Adrenal gland (tissue), 12 donors: ENCODE measurements around the gene MKRN3. TPM values are rescaled to one million over a fixed set of nuclear protein-coding genes. Genes with fewer than 3 reads are reported as not detected.

Experiments
- DNase-seq, 7 donors: peaks; one replicate each; pipeline ENCODE4 v3.0.0-alpha.2; 2019 to 2020
- H3K27ac ChIP-seq, 5 donors: fragments of 200-600 bp; sonication (generic) in 4 of 5; 1 replicate in 3 of 5; 2 replicates in 2 of 5; pipeline versions ENCODE4 v1.5.1 to v1.8.0; 2016 to 2020; ENCODE audit warnings: mild to moderate bottlenecking in 1 of 5
- H3K27me3 ChIP-seq: fragments of 200-600 bp; 2 replicates; pipeline ENCODE4 v1.8.0; 2021
- H3K36me3 ChIP-seq, 2 donors: fragments of 200-600 bp; replicated peaks in 1 of 2; 1 replicate in 1 of 2; 2 replicates in 1 of 2; pipeline versions ENCODE4 v1.5.1 to v1.8.0; 2018 to 2022
- H3K4me1 ChIP-seq, 2 donors: fragments of 200-600 bp; replicated peaks in 1 of 2; 1 replicate in 1 of 2; 2 replicates in 1 of 2; pipeline versions ENCODE4 v1.5.1 to v1.8.0; 2018 to 2021
- H3K4me3 ChIP-seq, 4 donors: fragments of 200-600 bp; sonication (generic) in 3 of 4; one replicate each; pipeline ENCODE4 v1.5.1; 2016 to 2018
- H3K9me3 ChIP-seq, 3 donors: fragments of 200-600 bp; sonication (generic) in 1 of 3; replicated peaks in 1 of 3; 1 replicate in 2 of 3; 2 replicates in 1 of 3; pipeline versions ENCODE4 v1.5.1 to v1.8.0; 2016 to 2021
- CTCF ChIP-seq, 6 experiments: fragments of 450-650 bp in 4 of 6; fragments of 200-600 bp in 2 of 6; sonication (generic) in 1 of 6; IDR thresholded peaks; 1 replicate in 5 of 6; 2 replicates in 1 of 6; pipeline versions ENCODE4 v1.5.1 to v1.8.0; 2016 to 2021; ENCODE audit warnings: antibody characterized with exemption in 6 of 6, mild to moderate bottlenecking in 2 of 6, moderate library complexity in 1 of 6
- POLR2A ChIP-seq, 2 donors: fragments of 450-650 bp; IDR thresholded peaks; one replicate each; pipeline ENCODE4 v1.6.1; 2017; ENCODE audit warnings: antibody characterized with exemption in 2 of 2, mild to moderate bottlenecking in 2 of 2, moderate library complexity in 1 of 2
- WGBS, 4 donors: extraction: QIAGEN DNeasy Blood & Tissue Kit in 2 of 4; methylation state at CpG; one replicate each; pipeline versions ENCODE4 v1.1.5 to v1.1.7; 2013 to 2017; 5-methylcytosine and 5-hydroxymethylcytosine counted together
- intact Hi-C, 2 donors: fragments of 100-400 bp; cut with DNase I; formaldehyde crosslinking; loops; one replicate each; pipeline versions ENCODE4 v1.14.1 to v1.15.0; 2022 to 2023
- polyA plus RNA-seq, 3 donors: library from polyadenylated mRNA; stranded (reverse); fragments of 200-250 nt in 2 of 3; fragments of 350-450 nt in 1 of 3; fragmentation: Illumina TruSeq in 1 of 3; extraction: RNeasy Lipid Tissue Mini Kit (QIAGEN cat#74804) in 1 of 3; gene quantifications; one replicate each; pipeline ENCODE4 v1.2.3, GENCODE V29; 2013 to 2014
- total RNA-seq, 9 donors: library from RNA; depleted of rRNA in 4 of 9; stranded (reverse); fragments of >200 nt in 4 of 9; fragments of 120-200 nt in 1 of 9; fragmentation: NEBNext Ultra II Directional in 1 of 9; extraction: Animal tissue kit (Norgen Biotek cat#: 25700) in 1 of 9; gene quantifications; one replicate each; pipeline versions ENCODE4 v1.1.0 to v1.2.4, GENCODE V29; 2013 to 2023
- donor health status: healthy with polysubstance abuse.
- donor health status: Bipolar disorder and iron deficiency.
- donor health status: DM: yes; HTN: yes; CAD: no.
- donor health status: DM: no; HTN: no; CAD: no.
- donor health status: DM: no; HTN: no; CAD: no.
- donor health status: DM: yes; HTN: yes; CAD: no.

The MKRN3 gene
- total and polyA plus RNA-seq, 12 donors: 0.19 to 3.9 (median 0.24) TPM; not detected in 7

- TF ChIP-seq POLR2A (IDR thresholded peaks at IDR 0.05): no peak
- TF ChIP-seq CTCF (IDR thresholded peaks at IDR 0.05): no peak
- 72 to 80% (median 78%) methylated on average over 2 of the region's 2 CpGs for WGBS, 4 donors
- DNase-seq: no peak
- H3K27ac ChIP-seq: no peak overlapping the region
- H3K27me3 ChIP-seq: no peaks in the 10 kb centered on the region
- intact Hi-C loops: no loop called here
- no peaks in the 10 kb centered on the region for H3K9me3 ChIP-seq
- H3K4me1 ChIP-seq: no peaks in the 10 kb centered on the region
- H3K36me3 ChIP-seq: no peaks in the 10 kb centered on the region
- H3K4me3 ChIP-seq: no peak overlapping the region
Observed at GRCh38 chr15:23529891-23530290, 35.6 kb upstream of the MKRN3 start.

- no peak for TF ChIP-seq CTCF (IDR thresholded peaks at IDR 0.05)
- TF ChIP-seq POLR2A (IDR thresholded peaks at IDR 0.05): no peak
Observed at GRCh38 chr15:23532024-23532423, 33.5 kb upstream of the MKRN3 start.

GRCh38 chr15:23536659-23537058 is 28.8 kb upstream of the MKRN3 start:
- WGBS, 4 donors: 55 to 77% (median 58%) methylated on average over 3 of the region's 3 CpGs
- intact Hi-C loops: no loop called here
- TF ChIP-seq POLR2A (IDR thresholded peaks at IDR 0.05): no peak

More at GRCh38 chr15:23532024-23532423, 33.5 kb upstream of the MKRN3 start:
- Histone ChIP-seq H3K27me3 (no peaks in the 10 kb centered on the region), H3K27ac (no peak overlapping the region), H3K9me3 (no peaks in the 10 kb centered on the region), H3K4me3 (no peak overlapping the region), H3K4me1 (no peaks in the 10 kb centered on the region), H3K36me3 (no peaks in the 10 kb centered on the region)
- DNase-seq: no peak
- 50 to 66% (median 59%) methylated on average over 4 of the region's 4 CpGs for WGBS, 4 donors
- intact Hi-C loops: no loop called here

GRCh38 chr15:23538648-23539047 is 26.8 kb upstream of the MKRN3 start:
- no peak for DNase-seq
- intact Hi-C loops: no loop called here
- Histone ChIP-seq H3K4me1 (no peaks in the 10 kb centered on the region), H3K36me3 (no peaks in the 10 kb centered on the region), H3K27ac (no peak overlapping the region), H3K9me3 (no peaks in the 10 kb centered on the region), H3K27me3 (no peaks in the 10 kb centered on the region), H3K4me3 (no peak overlapping the region)
- no peak for TF ChIP-seq POLR2A (IDR thresholded peaks at IDR 0.05)
- TF ChIP-seq CTCF (IDR thresholded peaks at IDR 0.05): no peak
- WGBS, 4 donors: 54 to 62% (median 59%) methylated on average over 4 of the region's 4 CpGs

More at GRCh38 chr15:23536659-23537058, 28.8 kb upstream of the MKRN3 start:
- H3K9me3 ChIP-seq: no peaks in the 10 kb centered on the region
- H3K4me1 ChIP-seq: no peaks in the 10 kb centered on the region
- DNase-seq: no peak
- H3K36me3 ChIP-seq: no peaks in the 10 kb centered on the region
- no peaks in the 10 kb centered on the region for H3K27me3 ChIP-seq
- no peak overlapping the region for H3K27ac ChIP-seq
- H3K4me3 ChIP-seq: no peak overlapping the region

GRCh38 chr15:23539892-23540291 is 25.6 kb upstream of the MKRN3 start:
- whole genome bisulfite sequencing, 4 donors: 59 to 77% (median 69%) methylated on average over 4 of the region's 4 CpGs
- DNase-seq: no peak
- H3K4me1 ChIP-seq: no peaks in the 10 kb centered on the region
- H3K36me3 ChIP-seq: no peaks in the 10 kb centered on the region
- no peaks in the 10 kb centered on the region for H3K27me3 ChIP-seq
- intact Hi-C loops: no loop called here
- H3K27ac ChIP-seq: no peak overlapping the region
- H3K9me3 ChIP-seq: no peaks in the 10 kb centered on the region
- no peak overlapping the region for H3K4me3 ChIP-seq
- no peak for TF ChIP-seq CTCF (IDR thresholded peaks at IDR 0.05)
- TF ChIP-seq POLR2A (IDR thresholded peaks at IDR 0.05): no peak
